T-cell (primary cell): Measurements from ENCODE around the gene MSH5. TPM values are rescaled to one million over a fixed set of nuclear protein-coding genes. Genes with fewer than 3 reads are reported as not detected.

Source experiments
- ATAC-seq, 4 experiments: fragments of 200-7000 bp in 3 of 4; fragments of 150-1000 bp in 1 of 4; cut with Tn5 transposase; replicated peaks in 1 of 4; 1 replicate in 3 of 4; 2 replicates in 1 of 4; pipeline ENCODE4 v1.10.0; 2021; ENCODE audit warnings: moderate library complexity in 3 of 4, mild to moderate bottlenecking in 2 of 4, moderate number of reproducible peaks in 1 of 4
- CTCF ChIA-PET, 2 donors: fragments of 300-600 bp; sonication (Branson Sonifier 250); formaldehyde crosslinking; loops; one replicate each; lab custom pipeline; 2022; ENCODE audit warnings: antibody characterized with exemption in 2 of 2; lab: Charles Lee
- POLR2A ChIA-PET, 2 donors: fragments of 300-600 bp; sonication (Branson Sonifier 250); formaldehyde crosslinking; loops; one replicate each; lab custom pipeline; 2022; ENCODE audit warnings: antibody characterized with exemption in 2 of 2; lab: Charles Lee
- DNase-seq, 35 experiments: peaks; one replicate each; pipeline versions ENCODE4 v3.0.0 to v3.0.0-alpha.2; 2013 to 2023
- H3K27ac ChIP-seq: one replicate; pipeline ENCODE4 v1.5.1; 2013; ENCODE audit warnings: low read length
- H3K27me3 ChIP-seq, 2 experiments: replicated peaks in 1 of 2; 1 replicate in 1 of 2; 2 replicates in 1 of 2; pipeline versions ENCODE4 v1.6.1 to v1.7.0; 2013; ENCODE audit warnings: low read length in 1 of 2, mixed read lengths in 1 of 2; ENCODE audit not compliant: control insufficient read depth in 2 of 2, insufficient read depth in 2 of 2; ENCODE audit errors: extremely low read depth in 1 of 2
- H3K36me3 ChIP-seq, 2 donors: 1 replicate in 1 of 2; 2 replicates in 1 of 2; pipeline versions ENCODE4 v1.6.1 to v1.7.0; 2013; ENCODE audit warnings: low read length in 1 of 2; ENCODE audit not compliant: control insufficient read depth in 2 of 2, insufficient read depth in 1 of 2; ENCODE audit errors: extremely low read depth in 1 of 2
- H3K4me1 ChIP-seq, 2 experiments: 1 replicate in 1 of 2; 2 replicates in 1 of 2; pipeline versions ENCODE4 v1.6.1 to v1.7.0; 2013; ENCODE audit warnings: low read length in 2 of 2, mixed read lengths in 1 of 2; ENCODE audit not compliant: insufficient read depth in 2 of 2, control insufficient read depth in 1 of 2; ENCODE audit errors: extremely low read depth in 1 of 2
- H3K4me3 ChIP-seq, 2 donors: 1 replicate in 1 of 2; 2 replicates in 1 of 2; pipeline versions ENCODE4 v1.5.1 to v1.7.0; 2013; ENCODE audit warnings: mild to moderate bottlenecking in 2 of 2, low read length in 1 of 2, moderate library complexity in 1 of 2; ENCODE audit not compliant: control insufficient read depth in 1 of 2; ENCODE audit errors: extremely low read depth in 1 of 2
- H3K9me3 ChIP-seq: 2 replicates; pipeline ENCODE4 v1.7.0; 2013
- H3K27ac Mint-ChIP-seq, 2 donors: one replicate each; pipeline ENCODE4 v1.8.0; 2020 to 2021; ENCODE audit warnings: mild to moderate bottlenecking in 2 of 2, mixed read lengths in 2 of 2
- H3K27me3 Mint-ChIP-seq, 2 donors: one replicate each; pipeline ENCODE4 v1.8.0; 2021 to 2022; ENCODE audit warnings: mixed read lengths in 2 of 2
- H3K36me3 Mint-ChIP-seq: one replicate; pipeline ENCODE4 v1.8.0; 2021; ENCODE audit warnings: mixed read lengths
- H3K4me1 Mint-ChIP-seq, 3 donors: one replicate each; pipeline ENCODE4 v1.8.0; 2020 to 2022; ENCODE audit warnings: mixed read lengths in 3 of 3, mild to moderate bottlenecking in 1 of 3
- H3K4me3 Mint-ChIP-seq, 3 donors: one replicate each; pipeline ENCODE4 v1.8.0; 2020 to 2022; ENCODE audit warnings: mild to moderate bottlenecking in 3 of 3, mixed read lengths in 3 of 3, moderate library complexity in 3 of 3
- H3K9me3 Mint-ChIP-seq, 3 donors: one replicate each; pipeline ENCODE4 v1.8.0; 2020 to 2022; ENCODE audit warnings: mixed read lengths in 3 of 3
- WGBS: methylation state at CpG from one replicate; pipeline ENCODE4 v1.1.5; 2013; ENCODE audit warnings: missing lambda C conversion rate; ENCODE audit not compliant: insufficient coverage; 5-methylcytosine and 5-hydroxymethylcytosine counted together
- total RNA-seq, 35 experiments: library from RNA in 6 of 35; stranded (reverse) in 6 of 35; fragments of 120-200 nt in 1 of 35; gene quantifications; one replicate each; pipeline versions ENCODE4 v1.2.1 to v1.2.4 and lab custom pipeline; 2013 to 2026

The MSH5 gene
- 10 to 100 TPM; 13.7 to 22.4 (median 14.4) TPM for total RNA-seq
- 9.6 TPM for total RNA-seq (2013)
- 0.29 to 4.9 (median 1.1) reads per million in 29 experiments for total RNA-seq (lab: John Stamatoyannopoulos, UW)

DNA sequence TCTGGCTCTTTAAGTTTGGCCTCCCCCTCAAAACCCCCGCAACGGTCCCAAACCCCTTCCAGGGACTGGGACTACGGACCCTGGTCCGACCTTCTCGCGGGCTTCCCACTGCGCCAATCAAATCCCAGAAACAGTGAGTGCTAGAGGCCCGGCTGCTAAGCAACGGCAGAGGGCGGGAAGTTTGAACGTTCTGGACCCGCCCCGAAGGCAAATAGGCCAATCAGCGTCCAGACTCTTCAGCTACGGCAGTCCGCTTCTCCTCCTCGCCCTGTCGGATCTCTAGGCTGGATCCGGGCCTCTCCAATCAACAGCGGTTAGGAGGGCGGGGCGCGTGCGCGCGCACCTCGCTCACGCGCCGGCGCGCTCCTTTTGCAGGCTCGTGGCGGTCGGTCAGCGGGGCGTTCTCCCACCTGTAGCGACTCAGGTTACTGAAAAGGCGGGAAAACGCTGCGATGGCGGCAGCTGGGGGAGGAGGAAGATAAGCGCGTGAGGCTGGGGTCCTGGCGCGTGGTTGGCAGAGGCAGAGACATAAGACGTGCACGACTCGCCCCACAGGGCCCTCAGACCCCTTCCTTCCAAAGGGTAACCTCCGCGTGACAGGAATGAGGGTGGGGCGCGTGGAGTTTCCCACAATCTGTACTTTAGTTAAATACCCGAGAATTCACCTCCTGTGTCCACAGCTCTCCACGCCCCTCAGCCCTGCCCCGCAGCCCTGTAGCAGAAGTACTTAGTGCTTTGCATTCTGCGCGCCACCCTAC, at the start of gene MSH5:
TSS of gene MSH5 (plus strand) at position 367 of the 758 bp plus-strand sequence. CDS start 462 bp downstream, outside the sequence.
- H3K27ac Mint-ChIP-seq = peak within 1 kb of the TSS; percentile 88 to 95
- DNase-seq (peak; percentile 81 to 96 (median 92)), ATAC-seq (peak; percentile 89 to 93 (median 92))
- H3K4me3 Mint-ChIP-seq = peak within 1 kb of the TSS; percentile 85 to 95 (median 92)
- ChIA-PET CTCF (interaction anchor here (0.5 to 3.1 kb wide), 11 partner anchors 9 to 191 kb away, joined by 3 to 18 read pairs (median 4); partner anchors contain the start of genes DDAH2 (in 1 of the 2), EHMT2 (in 1 of the 2), NEU1 (in 1 of the 2) and VARS1 (in 1 of the 2)), POLR2A (interaction anchor here (0.5 to 0.6 kb wide), 3 partner anchors 44 to 123 kb away, joined by 3 to 5 read pairs (median 3); no protein-coding TSS in a partner anchor)
- peak within 1 kb of the TSS; percentile 82 to 92 for H3K4me3 ChIP-seq
- H3K4me1 Mint-ChIP-seq = peaks cover 56 to 62% (median 60%) of the 10 kb centered on the region in 3 donors
- H3K9me3 Mint-ChIP-seq = no peaks in the 10 kb centered on the region
- H3K36me3 Mint-ChIP-seq = peaks cover 13% of the 10 kb centered on the region
- under 1% methylated on average over 47 of the region's 58 CpGs for WGBS
- no peaks in the 10 kb centered on the region for H3K9me3 ChIP-seq
- no peaks in the 10 kb centered on the region for H3K27me3 Mint-ChIP-seq
- H3K27ac ChIP-seq = peak within 1 kb of the TSS; percentile 81
- H3K4me1 ChIP-seq = peaks cover 39 to 53% of the 10 kb centered on the region in 2 experiments
- no peaks in the 10 kb centered on the region for H3K36me3 ChIP-seq
- H3K27me3 ChIP-seq = no peaks in the 10 kb centered on the region

DNA sequence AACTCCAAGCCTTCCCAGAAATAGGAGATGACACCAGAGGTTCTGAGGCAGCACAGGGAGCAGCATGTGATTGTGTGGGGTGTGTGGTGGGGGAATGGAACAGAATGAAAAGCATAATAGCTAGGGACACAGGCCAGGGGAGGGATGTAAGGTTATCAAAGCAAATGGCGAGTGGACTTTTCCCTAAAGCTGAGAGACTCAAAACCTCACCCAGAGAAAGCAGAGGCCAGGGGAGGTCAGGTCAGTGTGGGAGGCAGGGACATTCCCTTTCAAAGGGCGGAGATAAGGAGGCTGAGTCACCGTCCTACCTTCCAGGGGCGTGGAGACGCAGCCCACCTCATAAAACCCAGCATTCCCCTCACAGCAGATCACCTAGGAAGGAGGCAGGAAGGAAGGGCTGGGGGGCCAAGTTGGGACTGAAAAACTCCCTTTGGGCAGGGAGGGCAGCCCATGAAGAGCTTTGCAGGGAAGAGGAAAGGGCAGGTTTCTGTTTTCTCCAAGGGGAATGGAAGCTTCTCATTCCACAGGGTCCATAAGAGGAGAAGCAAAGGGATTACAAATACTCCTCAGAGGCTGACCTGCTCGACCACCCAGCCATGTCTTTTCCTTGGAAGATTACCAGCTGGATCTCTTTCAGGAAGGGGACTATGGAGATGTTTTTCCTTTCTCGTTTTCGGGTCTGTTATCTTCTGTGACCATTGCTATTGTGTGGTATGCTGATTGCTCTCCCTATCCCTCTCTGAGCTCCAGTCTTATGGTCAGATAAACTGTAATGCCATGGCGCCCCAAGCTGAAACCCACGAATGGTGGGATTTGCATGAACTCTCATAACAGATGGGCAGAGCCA, 49.4 kb upstream of the MSH5 start:
- H3K27me3 Mint-ChIP-seq = no peaks in the 10 kb centered on the region
- peak overlapping the region in 1 of 2 donors; percentile 43 for H3K27ac Mint-ChIP-seq
- WGBS = 100% methylated on average over 1 of the region's 10 CpGs
- Histone ChIP-seq H3K27ac (no peak overlapping the region), H3K4me3 (no peak overlapping the region), H3K9me3 (no peaks in the 10 kb centered on the region), H3K36me3 (peaks cover 25 to 88% of the 10 kb centered on the region in 2 donors), H3K27me3 (no peaks in the 10 kb centered on the region), H3K4me1 (no peaks in the 10 kb centered on the region)
- no peaks in the 10 kb centered on the region for H3K9me3 Mint-ChIP-seq
- no peak overlapping the region for H3K4me3 Mint-ChIP-seq
- ChIA-PET POLR2A (interaction anchor here (0.5 to 0.6 kb wide), 4 partner anchors 67 to 1184 kb away, joined by 3 to 6 read pairs (median 4); no protein-coding TSS in a partner anchor), CTCF (interaction anchor here (0.5 to 1.0 kb wide), 5 partner anchors 12 to 432 kb away, joined by 3 to 5 read pairs (median 3); no protein-coding TSS in a partner anchor)
- H3K4me1 Mint-ChIP-seq = no peaks in the 10 kb centered on the region
- H3K36me3 Mint-ChIP-seq = peaks cover 54% of the 10 kb centered on the region
- ATAC-seq = no peak
- DNase-seq = no peak

DNA sequence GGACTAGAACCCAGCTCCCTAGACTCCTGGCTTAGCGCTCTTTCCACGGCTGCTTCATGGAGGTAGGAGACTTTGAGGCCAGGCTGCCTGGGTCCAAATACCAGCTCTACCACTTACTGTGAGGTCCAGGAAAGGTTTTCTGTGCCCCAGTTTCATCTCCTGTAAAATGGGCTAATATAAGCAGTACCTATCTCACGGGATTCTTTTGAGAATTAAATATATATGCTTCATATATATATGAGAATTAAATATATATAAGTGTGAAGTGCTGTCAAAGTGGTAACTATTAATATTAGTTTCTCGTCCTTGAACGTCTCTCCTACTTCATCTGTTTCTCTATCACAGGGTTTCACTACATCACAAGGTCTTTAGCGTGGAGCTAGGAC, 48.7 kb upstream of the MSH5 start:
- Mint-ChIP-seq H3K36me3 (peaks cover 54% of the 10 kb centered on the region), H3K4me3 (no peak overlapping the region), H3K27ac (no peak overlapping the region), H3K4me1 (no peaks in the 10 kb centered on the region), H3K27me3 (no peaks in the 10 kb centered on the region), H3K9me3 (no peaks in the 10 kb centered on the region)
- H3K4me1 ChIP-seq = no peaks in the 10 kb centered on the region
- no peak for ATAC-seq
- ChIA-PET POLR2A (interaction anchor here (0.5 to 0.6 kb wide), 3 partner anchors 162 to 1185 kb away, joined by 3 to 6 read pairs (median 4); no protein-coding TSS in a partner anchor), CTCF (interaction anchor here (0.5 to 1.0 kb wide), 4 partner anchors 11 to 431 kb away, joined by 3 to 5 read pairs (median 3); no protein-coding TSS in a partner anchor)
- WGBS = 95% methylated on average over 3 of the region's 6 CpGs
- H3K9me3 ChIP-seq = no peaks in the 10 kb centered on the region
- DNase-seq = no peak
- peaks cover 25 to 87% of the 10 kb centered on the region in 2 donors for H3K36me3 ChIP-seq
- H3K4me3 ChIP-seq = no peak overlapping the region
- no peak overlapping the region for H3K27ac ChIP-seq
- no peaks in the 10 kb centered on the region for H3K27me3 ChIP-seq

DNA sequence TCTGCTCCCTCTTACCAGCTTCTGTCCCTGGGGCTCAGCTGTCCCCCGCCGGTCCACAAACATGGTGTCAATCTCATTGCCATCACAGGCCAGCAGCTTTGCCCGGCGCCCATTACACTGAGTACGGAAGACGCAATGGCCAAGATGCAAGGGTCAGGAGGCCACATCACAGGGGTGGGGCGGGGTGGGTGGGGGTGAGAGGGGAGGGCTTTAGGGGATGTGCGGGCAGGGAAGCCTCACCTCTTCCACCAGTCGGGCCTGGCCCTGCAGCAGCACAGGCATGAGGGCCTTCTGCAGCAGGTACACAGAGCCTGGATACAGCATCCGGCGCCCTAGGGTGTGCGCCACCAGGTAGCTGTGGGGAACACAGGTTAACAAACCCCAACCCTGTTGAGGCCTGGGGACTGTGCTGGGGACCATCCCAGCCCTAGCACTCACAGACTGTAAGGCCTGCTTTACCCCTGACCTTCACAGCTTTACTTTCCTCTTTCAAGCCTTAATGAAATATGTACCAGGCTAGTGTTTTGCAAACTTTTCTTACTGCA, 48.2 kb upstream of the MSH5 start:
- 100% methylated on average over 7 of the region's 12 CpGs for WGBS
- H3K27ac Mint-ChIP-seq = no peak overlapping the region
- Histone ChIP-seq H3K27me3 (no peaks in the 10 kb centered on the region), H3K27ac (no peak overlapping the region), H3K9me3 (no peaks in the 10 kb centered on the region), H3K4me1 (no peaks in the 10 kb centered on the region), H3K4me3 (no peak overlapping the region), H3K36me3 (peaks cover 27 to 87% of the 10 kb centered on the region in 2 donors)
- ChIA-PET CTCF (no interaction called here), POLR2A (no interaction called here)
- H3K36me3 Mint-ChIP-seq = peaks cover 48% of the 10 kb centered on the region
- DNase-seq (no peak), ATAC-seq (no peak)
- no peaks in the 10 kb centered on the region for H3K9me3 Mint-ChIP-seq
- no peaks in the 10 kb centered on the region for H3K4me1 Mint-ChIP-seq
- H3K4me3 Mint-ChIP-seq = no peak overlapping the region
- no peaks in the 10 kb centered on the region for H3K27me3 Mint-ChIP-seq

DNA sequence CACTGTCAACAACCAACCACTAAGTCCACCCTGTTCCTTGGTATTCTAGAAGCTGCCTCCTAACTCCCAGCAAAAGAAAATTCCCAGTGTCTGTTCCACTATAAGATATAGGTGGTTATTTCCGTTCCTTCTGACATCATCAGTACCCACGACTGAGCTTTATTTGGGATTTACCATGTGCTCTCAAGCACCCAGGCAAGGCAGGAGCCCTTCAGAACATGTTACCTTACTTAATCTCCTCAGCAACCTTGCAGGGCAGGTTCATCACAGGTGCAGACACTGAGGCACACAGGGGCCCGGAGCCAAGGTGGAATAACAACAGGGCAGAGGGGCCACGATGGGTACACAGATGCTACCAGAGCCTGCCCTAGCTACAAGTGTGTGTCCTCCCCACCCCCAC, 47.5 kb upstream of the MSH5 start:
- CTCF ChIA-PET = no interaction called here
- Mint-ChIP-seq H3K27ac (peak overlapping the region in 1 of 2 donors; percentile 64), H3K4me1 (peaks cover 2 to 3% (median 2%) of the 10 kb centered on the region in 3 donors), H3K27me3 (no peaks in the 10 kb centered on the region), H3K9me3 (no peaks in the 10 kb centered on the region), H3K36me3 (peaks cover 47% of the 10 kb centered on the region), H3K4me3 (no peak overlapping the region)
- 100% methylated on average over 2 of the region's 4 CpGs for WGBS
- no peak overlapping the region for H3K27ac ChIP-seq
- ATAC-seq (no peak), DNase-seq (no peak)
- no peaks in the 10 kb centered on the region for H3K27me3 ChIP-seq
- no peaks in the 10 kb centered on the region for H3K4me1 ChIP-seq
- POLR2A ChIA-PET = no interaction called here
- no peak overlapping the region for H3K4me3 ChIP-seq
- H3K36me3 ChIP-seq = peaks cover 26 to 85% of the 10 kb centered on the region in 2 donors
- H3K9me3 ChIP-seq = no peaks in the 10 kb centered on the region
